Astrocyte of the cerebellum (primary cell): ENCODE data around the gene RPS8.
"Not testable (repeated sequence)": the region's sequence is repeated elsewhere in the genome, so short reads cannot be mapped to it uniquely, and the experiment has no call there.

Experiments used
- DNase-seq: peaks from one replicate; pipeline ENCODE4 v3.0.0-alpha.2; 2011; ENCODE audit warnings: low read depth
- H3K4me3 ChIP-seq: 2 replicates; pipeline ENCODE4 v1.5.1; 2011; ENCODE audit warnings: mild to moderate bottlenecking, low read depth, low read length, moderate library complexity
- CTCF ChIP-seq: IDR thresholded peaks from 2 replicates; pipeline ENCODE4 v1.5.1; 2012; ENCODE audit warnings: low read length, low read depth, moderate library complexity, mild to moderate bottlenecking; ENCODE audit errors: missing control alignments
- in situ Hi-C: cut with HindIII; loops from 2 replicates; pipeline ENCODE4 v1.10.0; 2017; ENCODE audit warnings: low sequenced_read_pairs

Gene RPS8

GRCh38 chr1:44808063-44808937 is 33.0 kb downstream of the RPS8 start, which contains the start of gene BTBD19:
TSS of gene BTBD19 (plus strand) at chr1:44808523. CDS start at chr1:44808821, 298 bp downstream.
- in situ Hi-C loops, result no loop called here
- DNase-seq, result peak; percentile 85
- H3K4me3 ChIP-seq, result peak within 1 kb of the TSS; percentile 23
- TF ChIP-seq CTCF, result no peak

GRCh38 chr1:44808938-44809917 is 33.9 kb downstream of the RPS8 start:
- no peak for DNase-seq
- TF ChIP-seq CTCF, result no peak

GRCh38 chr1:44810101-44810761 is 34.9 kb downstream of the RPS8 start:
- H3K4me3 ChIP-seq, result peak overlapping the region; percentile 23
- no peak for TF ChIP-seq CTCF
- DNase-seq, result no peak
- in situ Hi-C loops, result no loop called here

More at GRCh38 chr1:44808938-44809917, 33.9 kb downstream of the RPS8 start:
- peak overlapping the region; percentile 23 for H3K4me3 ChIP-seq
- in situ Hi-C loops, result no loop called here

- H3K4me3 ChIP-seq, DNase-seq, in situ Hi-C loops: not testable (repeated sequence)
These were observed 35.4 kb downstream of the RPS8 start for GRCh38 chr1:44810762-44811105.

- no peak for DNase-seq
- no peak overlapping the region for H3K4me3 ChIP-seq
These were observed 35.9 kb downstream of the RPS8 start for GRCh38 chr1:44811234-44811633.

More at GRCh38 chr1:44811234-44811633, 35.9 kb downstream of the RPS8 start:
- TF ChIP-seq CTCF, result no peak
- in situ Hi-C loops, result no loop called here
